A549 treated with AZD2906 at 1 μM for 4 hours (cell line): Measurements from ENCODE around the gene MUC7. TPM values are rescaled to one million over a fixed set of nuclear protein-coding genes. Genes with fewer than 3 reads are reported as not detected.

ENCODE experiments used
- total RNA-seq: library from RNA; stranded (reverse); fragments of 200-300 nt; extraction: Qiagen RNA extraction; gene quantifications from 5 replicates; pipeline ENCODE4 v1.2.3, GENCODE V29; 2022

MUC7 gene
- not detected in 5 replicates for total RNA-seq

GRCh38 chr4:70471897-70472296, at the start of gene MUC7:
Gene MUC7 (plus strand): TSS chr4:70472197. CDS start chr4:70474022, 1,825 bp downstream.

GRCh38 chr4:70518269-70518668, 46.3 kb downstream of the MUC7 start, which contains the start of gene AMTN:
Gene AMTN (plus strand): TSS chr4:70518569. CDS start chr4:70518778, 209 bp downstream.

Other genes starting within 250 kb of the MUC7 start
- gene FDCSP, start 246.1 kb upstream of the MUC7 start, total RNA-seq: not detected in 5 replicates
- not detected in 5 replicates for gene CSN3, start 229.6 kb upstream of the MUC7 start, total RNA-seq
- gene CABS1, start 137.2 kb upstream of the MUC7 start, total RNA-seq: not detected in 5 replicates
- not detected in 5 replicates for gene SMR3A, start 111.4 kb upstream of the MUC7 start, total RNA-seq
- not detected in 5 replicates for gene SMR3B, start 89.1 kb upstream of the MUC7 start, total RNA-seq
- gene OPRPN, start 74.3 kb upstream of the MUC7 start, total RNA-seq: not detected in 5 replicates
- gene AMTN, start 46.4 kb downstream of the MUC7 start, total RNA-seq: 0.08 to 0.15 TPM in 2 of 5 replicates, not detected in the others
- gene AMBN, start 120.1 kb downstream of the MUC7 start, total RNA-seq: not detected in 5 replicates
- gene ENAM, start 156.5 kb downstream of the MUC7 start, total RNA-seq: 0.01 to 0.02 TPM in 2 of 5 replicates, not detected in the others
- gene JCHAIN, start 194.3 kb downstream of the MUC7 start, total RNA-seq: 0.10 to 0.24 TPM (median 0.16 TPM) in 3 of 5 replicates, not detected in the others
- gene UTP3, start 216.3 kb downstream of the MUC7 start, total RNA-seq: 31.6 to 40.9 TPM (median 34.0 TPM) in 5 replicates
- 6.0 to 8.2 TPM (median 6.4 TPM) in 5 replicates for gene RUFY3, start 249.8 kb downstream of the MUC7 start, total RNA-seq